Spleen (tissue), 7 donors: ENCODE data around the gene LPCAT2.

Experiments used
- POLR2A ChIP-seq, 3 donors: fragments of 450-650 bp; IDR thresholded peaks; one replicate each; pipeline ENCODE4 v1.5.1; 2017; ENCODE audit warnings: antibody characterized with exemption in 3 of 3, mild to moderate bottlenecking in 1 of 3
- POLR2AphosphoS5 ChIP-seq, 3 donors: sonication (generic); formaldehyde crosslinking; IDR thresholded peaks; one replicate each; pipeline ENCODE4 v1.5.1; 2017; ENCODE audit warnings: antibody characterized with exemption in 3 of 3
- TF ChIP-seq, protein P1 (sequence below), 11 experiments: fragments of 200-600 bp in 7 of 11; fragments of 450-650 bp in 4 of 11; sonication (generic) in 4 of 11; IDR thresholded peaks in 8 of 11; conservative IDR thresholded peaks in 3 of 11; 1 replicate in 7 of 11; 2 replicates in 4 of 11; pipeline versions ENCODE4 v1.4.0 to v1.8.0; 2016 to 2021; ENCODE audit warnings: antibody characterized with exemption in 11 of 11, inconsistent platforms in 4 of 11, mild to moderate bottlenecking in 1 of 11
- donor health status: DM: no; HTN: no; CAD: no; lungs with moderate emphysema.
- donor health status: DM: no; HTN: no; CAD: no.
- donor health status: DM: no; HTN: no; CAD: no.

DNA sequence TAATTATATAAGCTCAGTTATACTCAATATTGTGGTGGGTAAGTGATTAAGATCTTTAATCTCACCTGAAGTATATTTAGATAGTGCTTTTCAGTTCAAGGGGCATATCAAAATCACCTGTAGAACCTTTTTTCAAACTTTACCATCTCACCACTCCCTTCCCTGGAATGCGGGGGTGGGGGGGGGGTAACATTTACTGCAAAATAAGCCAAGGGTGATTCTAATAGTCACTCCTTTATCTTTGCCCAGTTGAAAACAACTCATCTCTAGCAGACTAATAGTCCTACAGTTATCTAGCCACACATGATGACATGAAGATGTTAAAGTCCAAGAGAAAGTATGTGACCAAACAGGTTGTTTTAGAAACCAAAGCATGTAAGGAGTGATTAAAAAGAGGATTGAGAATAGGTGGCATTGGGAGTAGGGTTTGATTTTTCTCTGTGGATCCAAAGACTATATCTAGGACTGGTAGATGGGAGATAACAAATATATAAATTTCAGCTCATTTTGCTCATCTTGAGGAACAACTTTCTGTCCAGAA lies 21.5 kb downstream of the LPCAT2 start:
- TF ChIP-seq POLR2A (IDR thresholded peaks at IDR 0.05) (no peak), POLR2AphosphoS5 (IDR thresholded peaks at IDR 0.05) (no peak)
- TF ChIP-seq, protein P1, sequence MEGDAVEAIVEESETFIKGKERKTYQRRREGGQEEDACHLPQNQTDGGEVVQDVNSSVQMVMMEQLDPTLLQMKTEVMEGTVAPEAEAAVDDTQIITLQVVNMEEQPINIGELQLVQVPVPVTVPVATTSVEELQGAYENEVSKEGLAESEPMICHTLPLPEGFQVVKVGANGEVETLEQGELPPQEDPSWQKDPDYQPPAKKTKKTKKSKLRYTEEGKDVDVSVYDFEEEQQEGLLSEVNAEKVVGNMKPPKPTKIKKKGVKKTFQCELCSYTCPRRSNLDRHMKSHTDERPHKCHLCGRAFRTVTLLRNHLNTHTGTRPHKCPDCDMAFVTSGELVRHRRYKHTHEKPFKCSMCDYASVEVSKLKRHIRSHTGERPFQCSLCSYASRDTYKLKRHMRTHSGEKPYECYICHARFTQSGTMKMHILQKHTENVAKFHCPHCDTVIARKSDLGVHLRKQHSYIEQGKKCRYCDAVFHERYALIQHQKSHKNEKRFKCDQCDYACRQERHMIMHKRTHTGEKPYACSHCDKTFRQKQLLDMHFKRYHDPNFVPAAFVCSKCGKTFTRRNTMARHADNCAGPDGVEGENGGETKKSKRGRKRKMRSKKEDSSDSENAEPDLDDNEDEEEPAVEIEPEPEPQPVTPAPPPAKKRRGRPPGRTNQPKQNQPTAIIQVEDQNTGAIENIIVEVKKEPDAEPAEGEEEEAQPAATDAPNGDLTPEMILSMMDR (IDR thresholded peaks at IDR 0.05 in 8 of 11, conservative IDR thresholded peaks at IDR 0.05 in 3 of 11), result no peak
